Activated CD4-positive, alpha-beta T cell treated with anti-CD3 and anti-CD28 coated beads for 36 hours (primary cell): ENCODE results near the gene MRPL10. TPM values are rescaled to one million over a fixed set of nuclear protein-coding genes. Genes with fewer than 3 reads are reported as not detected.

Experiments used
- ATAC-seq: fragments of 200-7000 bp; cut with Tn5 transposase; one replicate; pipeline ENCODE4 v1.10.0; 2021; ENCODE audit warnings: mild to moderate bottlenecking, moderate library complexity
- CTCF ChIA-PET: fragments of 350-600 bp; sonication (Branson Sonifier 250); formaldehyde crosslinking; loops from one replicate; lab custom pipeline; 2021; ENCODE audit warnings: antibody characterized with exemption; lab: Charles Lee
- POLR2A ChIA-PET: fragments of 350-600 bp; sonication (Branson Sonifier 250); formaldehyde crosslinking; loops from one replicate; lab custom pipeline; 2021; ENCODE audit warnings: antibody characterized with exemption, inconsistent platforms; lab: Charles Lee
- DNase-seq: peaks from one replicate; pipeline ENCODE4 v3.0.0-alpha.2; 2020
- H3K27ac Mint-ChIP-seq: one replicate; pipeline ENCODE4 v1.8.0; 2021; ENCODE audit warnings: mixed read lengths
- H3K27me3 Mint-ChIP-seq: one replicate; pipeline ENCODE4 v1.8.0; 2021; ENCODE audit warnings: mixed read lengths
- H3K36me3 Mint-ChIP-seq: one replicate; pipeline ENCODE4 v1.8.0; 2021; ENCODE audit warnings: low read depth, mixed read lengths
- H3K4me1 Mint-ChIP-seq: one replicate; pipeline ENCODE4 v1.8.0; 2021; ENCODE audit warnings: mixed read lengths
- H3K4me3 Mint-ChIP-seq: one replicate; pipeline ENCODE4 v1.8.0; 2021; ENCODE audit warnings: mild to moderate bottlenecking, moderate library complexity, mixed read lengths
- H3K9me3 Mint-ChIP-seq: one replicate; pipeline ENCODE4 v1.8.0; 2021; ENCODE audit warnings: low read depth, mixed read lengths
- intact Hi-C, 2 experiments: fragments of 100-400 bp; cut with DNase I in 1 of 2; cut with micrococcal nuclease in 1 of 2; formaldehyde crosslinking; loops; one replicate each; pipeline versions ENCODE4 v1.14.2 to v1.15.1; 2022 to 2024; cut with DNase I, micrococcal nuclease
- total RNA-seq, 2 experiments: library from RNA; stranded (reverse); gene quantifications; one replicate each; pipeline ENCODE4 v1.2.3, GENCODE V29; 2021

MRPL10 gene
- total RNA-seq, 2 experiments from 2014 or later: 66.9 to 70.9 TPM

DNA sequence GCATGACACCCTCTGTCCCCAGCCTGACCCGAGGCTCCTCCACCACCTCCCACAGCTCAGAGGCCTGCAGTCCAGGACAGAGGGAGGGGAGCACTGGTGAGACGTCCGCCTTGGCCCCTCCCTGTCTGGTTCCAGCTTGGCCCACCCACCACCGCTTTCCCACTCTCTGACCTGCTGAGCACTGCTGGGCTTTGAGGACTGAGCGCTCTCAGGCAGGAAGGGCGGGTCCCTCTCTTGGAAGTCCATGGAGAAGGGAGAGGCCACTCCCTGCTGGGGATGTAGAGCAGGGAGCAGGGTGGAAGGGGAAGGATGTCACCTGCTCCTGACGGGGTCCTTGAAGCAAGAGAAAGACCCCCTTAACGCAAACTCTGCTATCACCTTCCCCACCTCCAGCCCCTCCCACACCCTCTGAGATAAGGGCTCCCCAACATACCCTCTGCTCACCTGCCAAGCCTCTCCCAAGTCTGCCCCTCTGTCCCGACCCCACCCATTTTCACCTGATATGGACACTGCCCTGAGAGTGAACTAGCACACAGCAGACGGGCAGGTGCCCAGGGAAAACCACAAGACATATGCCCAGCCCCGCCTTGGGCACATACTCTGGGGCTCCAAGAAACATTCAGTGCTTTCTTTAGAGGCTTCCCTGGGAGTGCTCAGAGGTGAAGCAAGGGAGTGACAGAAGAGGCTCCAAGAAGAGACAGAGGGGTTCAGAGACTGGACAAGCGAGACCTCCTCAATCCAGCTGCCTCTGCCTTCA is 11.1 kb downstream of the MRPL10 start:
- no peaks in the 10 kb centered on the region for H3K27me3 Mint-ChIP-seq
- H3K27ac Mint-ChIP-seq: peak overlapping the region; percentile 71
- H3K36me3 Mint-ChIP-seq: peaks cover 20% of the 10 kb centered on the region
- no peaks in the 10 kb centered on the region for H3K9me3 Mint-ChIP-seq
- intact Hi-C loops: no loop called here
- POLR2A ChIA-PET: no interaction called here
- no peak for DNase-seq
- CTCF ChIA-PET: interaction anchor here (0.7 to 1.2 kb wide), 2 partner anchors 21 to 25 kb away, joined by 3 read pairs; partner anchors contain the start of gene SCRN2
- H3K4me1 Mint-ChIP-seq: peaks cover 21% of the 10 kb centered on the region
- ATAC-seq: no peak
- H3K4me3 Mint-ChIP-seq: peak overlapping the region; percentile 92

DNA sequence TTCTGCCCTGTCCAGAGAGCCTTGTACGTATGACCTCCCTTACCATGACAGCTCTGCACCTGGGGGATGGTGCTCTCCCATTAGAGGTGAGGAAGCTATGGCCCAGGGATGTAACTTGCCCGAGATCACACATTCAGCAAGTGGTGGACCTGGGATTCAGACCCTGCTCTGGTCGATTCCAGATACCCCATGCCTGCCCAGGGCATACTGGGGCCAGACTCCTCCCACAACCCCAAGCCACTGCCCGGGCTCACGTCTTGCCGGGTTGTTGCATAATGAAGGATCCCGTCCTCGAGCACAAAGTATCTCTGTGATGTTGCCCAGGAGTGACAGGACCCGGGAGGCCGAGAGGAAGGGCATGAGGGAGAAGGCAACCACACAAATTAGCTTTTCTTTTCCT is 11.9 kb downstream of the MRPL10 start:
- Mint-ChIP-seq H3K4me3 (no peak overlapping the region), H3K36me3 (peaks cover 17% of the 10 kb centered on the region), H3K27ac (no peak overlapping the region), H3K9me3 (no peaks in the 10 kb centered on the region), H3K4me1 (peaks cover 21% of the 10 kb centered on the region), H3K27me3 (no peaks in the 10 kb centered on the region)
- intact Hi-C loops: no loop called here
- DNase-seq: no peak
- ATAC-seq: no peak
- POLR2A ChIA-PET: no interaction called here
- CTCF ChIA-PET: interaction anchor here (0.5 to 0.7 kb wide), 2 partner anchors 25 to 200 kb away, joined by 3 read pairs; no protein-coding TSS in a partner anchor

- Mint-ChIP-seq H3K4me3 (no peak overlapping the region), H3K9me3 (no peaks in the 10 kb centered on the region), H3K4me1 (peaks cover 21% of the 10 kb centered on the region), H3K27me3 (no peaks in the 10 kb centered on the region), H3K36me3 (peaks cover 9% of the 10 kb centered on the region), H3K27ac (no peak overlapping the region)
- ATAC-seq (no peak), DNase-seq (no peak)
- POLR2A ChIA-PET: no interaction called here
- intact Hi-C loops: no loop called here
- CTCF ChIA-PET: no interaction called here
Observed at GRCh38 chr17:47818002-47818695, 13.2 kb downstream of the MRPL10 start.

GRCh38 chr17:47816947-47817346 is 14.4 kb downstream of the MRPL10 start:
- POLR2A ChIA-PET: interaction anchor here (0.6 to 0.7 kb wide), 2 partner anchors 18 to 103 kb away, joined by 3 to 4 read pairs; no protein-coding TSS in a partner anchor
- DNase-seq (no peak), ATAC-seq (no peak)
- no peaks in the 10 kb centered on the region for H3K27me3 Mint-ChIP-seq
- H3K4me3 Mint-ChIP-seq: no peak overlapping the region
- peaks cover 13% of the 10 kb centered on the region for H3K4me1 Mint-ChIP-seq
- CTCF ChIA-PET: interaction anchor here (1.2 kb wide), 1 partner anchor 73 kb away, joined by 4 read pairs; no protein-coding TSS in a partner anchor
- peaks cover 7% of the 10 kb centered on the region for H3K36me3 Mint-ChIP-seq
- intact Hi-C loops: no loop called here
- H3K9me3 Mint-ChIP-seq: no peaks in the 10 kb centered on the region
- H3K27ac Mint-ChIP-seq: no peak overlapping the region

DNA sequence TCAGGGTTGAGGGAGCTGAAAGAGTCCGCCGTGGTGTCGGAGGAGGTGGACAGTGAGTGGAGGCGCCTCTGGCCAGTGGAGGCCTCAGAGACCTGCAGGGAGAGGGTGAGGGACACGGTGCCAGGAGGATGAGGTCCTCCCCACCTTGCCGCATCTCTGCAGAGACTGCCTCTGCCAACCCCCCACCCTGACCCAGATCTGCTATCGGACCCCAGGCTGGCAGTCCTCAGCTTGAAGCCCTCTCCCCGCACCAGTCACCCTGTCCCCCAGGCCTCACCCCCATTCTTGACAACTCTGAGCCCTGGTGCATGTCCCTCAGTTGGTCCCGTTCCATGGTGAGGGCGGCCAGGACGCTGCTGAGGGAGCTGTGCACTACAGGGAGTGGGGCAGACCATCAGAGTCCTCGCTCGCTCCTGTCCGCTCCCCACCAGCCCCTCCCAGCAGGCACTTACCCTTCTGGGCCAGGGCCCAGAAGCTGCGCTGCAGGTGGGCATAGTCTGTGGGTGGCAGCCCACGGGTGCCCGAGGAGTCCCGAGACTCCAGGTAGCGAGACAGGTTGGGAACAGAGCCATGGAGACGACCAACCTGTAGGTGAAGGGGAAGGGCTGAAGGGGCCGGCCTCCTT is 15.1 kb downstream of the MRPL10 start:
- CTCF ChIA-PET: interaction anchor here (1.2 kb wide), 1 partner anchor 74 kb away, joined by 4 read pairs; no protein-coding TSS in a partner anchor
- Mint-ChIP-seq H3K27ac (no peak overlapping the region), H3K36me3 (peaks cover 7% of the 10 kb centered on the region), H3K4me1 (peaks cover 10% of the 10 kb centered on the region), H3K9me3 (no peaks in the 10 kb centered on the region), H3K27me3 (no peaks in the 10 kb centered on the region), H3K4me3 (no peak overlapping the region)
- DNase-seq (no peak), ATAC-seq (no peak)
- POLR2A ChIA-PET: no interaction called here
- intact Hi-C loops: no loop called here

GRCh38 chr17:47815106-47815918 is 16.0 kb downstream of the MRPL10 start:
- POLR2A ChIA-PET: no interaction called here
- no peaks in the 10 kb centered on the region for H3K9me3 Mint-ChIP-seq
- H3K4me3 Mint-ChIP-seq: no peak overlapping the region
- ATAC-seq: no peak
- peaks cover 7% of the 10 kb centered on the region for H3K36me3 Mint-ChIP-seq
- no peak overlapping the region for H3K27ac Mint-ChIP-seq
- intact Hi-C loops: no loop called here
- DNase-seq: no peak
- peaks cover 4% of the 10 kb centered on the region for H3K4me1 Mint-ChIP-seq
- CTCF ChIA-PET: interaction anchor here (0.6 to 1.1 kb wide), 2 partner anchors 26 to 48 kb away, joined by 3 to 4 read pairs; no protein-coding TSS in a partner anchor
- H3K27me3 Mint-ChIP-seq: no peaks in the 10 kb centered on the region

DNA sequence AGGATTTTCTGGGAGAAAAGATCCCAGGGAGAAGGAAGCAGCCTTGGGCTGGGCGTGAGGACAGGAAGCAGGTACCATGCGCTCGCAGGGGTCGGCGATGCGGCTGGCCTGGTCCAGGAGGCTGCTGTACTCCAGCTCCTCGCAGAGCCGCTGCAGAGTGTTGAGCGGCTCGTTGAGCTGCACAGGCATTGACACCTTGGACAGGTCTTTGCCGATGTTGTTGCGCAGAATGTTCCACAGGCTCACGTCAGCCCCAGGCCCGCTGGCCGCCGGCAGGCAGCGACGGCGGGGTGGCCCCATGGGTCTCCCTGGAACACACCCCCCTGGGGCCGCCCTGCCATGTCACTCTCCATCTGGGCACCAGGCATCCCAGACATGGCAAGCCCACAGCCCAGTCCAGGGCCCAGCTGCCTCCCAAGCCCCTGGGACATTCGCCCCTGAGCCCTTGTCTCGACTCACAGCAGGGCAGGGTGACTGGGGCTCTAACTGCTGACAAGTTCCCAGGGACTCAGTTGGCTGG is 17.8 kb downstream of the MRPL10 start:
- no peaks in the 10 kb centered on the region for H3K9me3 Mint-ChIP-seq
- intact Hi-C loops: no loop called here
- peak; percentile 2 for DNase-seq
- CTCF ChIA-PET: interaction anchor here (0.6 kb wide), 2 partner anchors 24 to 1376 kb away, joined by 3 read pairs; no protein-coding TSS in a partner anchor
- no peak overlapping the region for H3K27ac Mint-ChIP-seq
- no peak overlapping the region for H3K4me3 Mint-ChIP-seq
- H3K27me3 Mint-ChIP-seq: no peaks in the 10 kb centered on the region
- no peak for ATAC-seq
- H3K36me3 Mint-ChIP-seq: peaks cover 10% of the 10 kb centered on the region
- H3K4me1 Mint-ChIP-seq: peaks cover 8% of the 10 kb centered on the region
- POLR2A ChIA-PET: no interaction called here

DNA sequence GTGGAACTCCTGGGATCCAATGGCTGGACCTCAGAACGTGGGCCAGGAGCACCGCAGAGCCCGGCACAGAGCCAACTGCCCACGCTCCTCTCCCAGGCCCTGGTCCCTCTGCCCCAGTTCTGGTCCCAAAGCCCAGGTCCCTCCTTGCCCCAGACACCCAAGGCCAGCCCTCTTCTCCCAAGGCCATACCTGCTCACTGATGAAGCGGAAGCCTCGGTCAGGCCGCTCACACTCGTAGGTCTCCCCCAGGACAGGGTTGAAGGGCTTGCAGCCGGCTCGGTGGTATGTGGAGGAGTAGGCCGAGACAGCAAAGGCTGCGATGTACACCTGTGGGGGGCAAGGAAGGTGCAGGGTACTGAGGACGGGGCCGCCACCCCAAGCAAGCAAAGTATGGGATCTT is 18.3 kb downstream of the MRPL10 start:
- DNase-seq (no peak), ATAC-seq (no peak)
- Mint-ChIP-seq H3K4me3 (no peak overlapping the region), H3K9me3 (no peaks in the 10 kb centered on the region), H3K27ac (peak overlapping the region; percentile 9), H3K4me1 (peaks cover 8% of the 10 kb centered on the region), H3K36me3 (peaks cover 14% of the 10 kb centered on the region), H3K27me3 (no peaks in the 10 kb centered on the region)
- ChIA-PET CTCF (interaction anchor here (0.6 kb wide), 1 partner anchor 1377 kb away, joined by 3 read pairs; no protein-coding TSS in a partner anchor), POLR2A (no interaction called here)
- intact Hi-C loops: no loop called here

GRCh38 chr17:47812146-47812920 is 19.0 kb downstream of the MRPL10 start:
- H3K9me3 Mint-ChIP-seq: no peaks in the 10 kb centered on the region
- peaks cover 8% of the 10 kb centered on the region for H3K4me1 Mint-ChIP-seq
- H3K27me3 Mint-ChIP-seq: no peaks in the 10 kb centered on the region
- peak overlapping the region; percentile 9 for H3K27ac Mint-ChIP-seq
- DNase-seq: no peak
- H3K36me3 Mint-ChIP-seq: peaks cover 9% of the 10 kb centered on the region
- ChIA-PET CTCF (no interaction called here), POLR2A (no interaction called here)
- intact Hi-C loops: no loop called here
- no peak overlapping the region for H3K4me3 Mint-ChIP-seq
- ATAC-seq: no peak

DNA sequence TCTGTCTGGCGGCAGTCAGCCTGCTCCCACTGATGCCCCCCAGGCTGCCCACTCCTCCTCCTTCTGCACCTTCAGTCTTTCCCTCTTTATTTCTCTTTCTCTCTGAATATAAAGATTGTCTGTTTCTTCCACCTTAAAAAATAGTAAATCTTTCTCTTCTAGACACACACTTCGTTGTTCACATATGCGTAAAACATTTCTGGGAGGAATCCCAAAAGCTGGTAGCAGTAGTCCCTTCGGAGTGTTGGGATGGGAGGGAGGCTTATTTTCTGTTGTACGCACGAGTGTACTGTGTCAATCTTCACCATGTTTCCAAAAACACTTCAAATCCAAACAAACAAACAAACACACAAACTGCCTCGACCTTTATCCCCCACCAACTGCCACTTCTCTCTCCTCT is 19.6 kb downstream of the MRPL10 start:
- Mint-ChIP-seq H3K36me3 (peaks cover 9% of the 10 kb centered on the region), H3K27ac (peak overlapping the region; percentile 15), H3K9me3 (no peaks in the 10 kb centered on the region), H3K27me3 (no peaks in the 10 kb centered on the region), H3K4me3 (no peak overlapping the region), H3K4me1 (peaks cover 8% of the 10 kb centered on the region)
- POLR2A ChIA-PET: no interaction called here
- no peak for ATAC-seq
- intact Hi-C loops: no loop called here
- DNase-seq: no peak
- CTCF ChIA-PET: no interaction called here
